Glutamatergic neuron (in vitro differentiated cells): ENCODE data around the gene MIB2. TPM values are rescaled to one million over a fixed set of nuclear protein-coding genes. Genes with fewer than 3 reads are reported as not detected.

ENCODE experiments used
- DNase-seq: peaks from one replicate; pipeline ENCODE4 v3.0.0; 2022
- H3K27ac Mint-ChIP-seq: one replicate; pipeline ENCODE4 v1.8.0; 2020; ENCODE audit warnings: mild to moderate bottlenecking, mixed read lengths, inconsistent platforms; ENCODE audit not compliant: unreplicated experiment
- H3K27me3 Mint-ChIP-seq: one replicate; pipeline ENCODE4 v1.8.0; 2020; ENCODE audit warnings: mild to moderate bottlenecking, moderate library complexity, mixed read lengths, inconsistent platforms; ENCODE audit not compliant: unreplicated experiment
- H3K36me3 Mint-ChIP-seq: one replicate; pipeline ENCODE4 v1.8.0; 2020; ENCODE audit warnings: mild to moderate bottlenecking, mixed read lengths, inconsistent platforms; ENCODE audit not compliant: unreplicated experiment
- H3K4me1 Mint-ChIP-seq: one replicate; pipeline ENCODE4 v1.8.0; 2020; ENCODE audit warnings: mild to moderate bottlenecking, low read depth, mixed read lengths, inconsistent platforms; ENCODE audit not compliant: unreplicated experiment
- H3K4me3 Mint-ChIP-seq: one replicate; pipeline ENCODE4 v1.8.0; 2020; ENCODE audit warnings: mild to moderate bottlenecking, mixed read lengths, inconsistent platforms; ENCODE audit not compliant: unreplicated experiment
- H3K9me3 Mint-ChIP-seq: one replicate; pipeline ENCODE4 v1.8.0; 2020; ENCODE audit warnings: mild to moderate bottlenecking, moderate library complexity, mixed read lengths, inconsistent platforms; ENCODE audit not compliant: unreplicated experiment
- CTCF ChIP-seq: fragments of 200-600 bp; sonication (generic); IDR thresholded peaks from one replicate; pipeline ENCODE4 v1.5.0; 2021; ENCODE audit not compliant: partially characterized antibody, unreplicated experiment
- total RNA-seq: library from RNA; stranded (reverse); fragmentation: NEBNext Ultra II Directional; extraction: Animal tissue kit (Norgen Biotek cat#: 25700); gene quantifications from one replicate; pipeline ENCODE4 v1.2.1, GENCODE V29; 2021; ENCODE audit not compliant: unreplicated experiment

MIB2 gene
- total RNA-seq, 1 donor from 2014 or later, result 77.7 TPM

DNA sequence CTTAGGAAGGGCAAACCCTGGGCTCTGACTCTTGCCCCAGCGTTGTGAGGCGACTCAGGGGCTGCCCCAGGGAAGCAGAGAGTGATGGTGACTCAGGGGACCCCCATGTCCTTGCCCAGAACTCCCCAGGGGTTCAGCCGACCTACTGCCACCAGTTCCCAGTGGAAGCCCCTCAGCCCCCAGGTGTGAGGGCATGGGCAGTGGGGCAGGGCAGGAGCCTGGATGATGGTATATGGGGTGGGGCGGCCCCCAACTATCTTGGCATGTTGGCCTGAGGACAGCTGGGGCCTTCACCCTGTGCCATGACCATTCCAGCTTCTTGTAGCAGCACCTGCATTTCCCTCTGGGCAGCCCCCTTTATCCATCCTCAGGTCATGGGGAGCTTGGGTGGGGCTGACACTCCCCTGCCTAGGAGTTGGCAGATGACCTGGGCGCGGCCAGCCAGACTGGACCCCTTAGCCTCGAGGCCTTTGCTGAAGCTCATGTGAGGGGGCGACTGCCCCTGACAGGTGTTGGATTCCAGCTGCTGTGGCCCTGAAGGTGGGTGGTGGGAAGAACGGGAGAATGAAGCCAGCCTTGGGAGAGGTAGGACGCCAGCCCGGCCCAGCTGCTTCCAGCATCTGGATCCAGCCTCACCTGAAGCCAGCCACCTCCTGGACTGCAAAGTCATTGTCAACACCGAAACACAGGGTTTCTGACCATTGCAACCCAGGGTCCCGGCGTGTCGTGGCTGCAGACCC is 13.6 kb upstream of the MIB2 start:
- Mint-ChIP-seq H3K27ac (no peak overlapping the region), H3K9me3 (no peaks in the 10 kb centered on the region), H3K4me1 (no peaks in the 10 kb centered on the region), H3K27me3 (peaks cover 6% of the 10 kb centered on the region), H3K36me3 (no peaks in the 10 kb centered on the region), H3K4me3 (no peak overlapping the region)
- DNase-seq, result no peak
- TF ChIP-seq CTCF, result no peak

GRCh38 chr1:1602304-1602967 is 12.9 kb upstream of the MIB2 start:
- Mint-ChIP-seq H3K9me3 (peaks cover 4% of the 10 kb centered on the region), H3K27ac (no peak overlapping the region), H3K36me3 (no peaks in the 10 kb centered on the region), H3K4me1 (no peaks in the 10 kb centered on the region), H3K4me3 (no peak overlapping the region), H3K27me3 (peaks cover 6% of the 10 kb centered on the region)
- TF ChIP-seq CTCF, result no peak
- no peak for DNase-seq

DNA sequence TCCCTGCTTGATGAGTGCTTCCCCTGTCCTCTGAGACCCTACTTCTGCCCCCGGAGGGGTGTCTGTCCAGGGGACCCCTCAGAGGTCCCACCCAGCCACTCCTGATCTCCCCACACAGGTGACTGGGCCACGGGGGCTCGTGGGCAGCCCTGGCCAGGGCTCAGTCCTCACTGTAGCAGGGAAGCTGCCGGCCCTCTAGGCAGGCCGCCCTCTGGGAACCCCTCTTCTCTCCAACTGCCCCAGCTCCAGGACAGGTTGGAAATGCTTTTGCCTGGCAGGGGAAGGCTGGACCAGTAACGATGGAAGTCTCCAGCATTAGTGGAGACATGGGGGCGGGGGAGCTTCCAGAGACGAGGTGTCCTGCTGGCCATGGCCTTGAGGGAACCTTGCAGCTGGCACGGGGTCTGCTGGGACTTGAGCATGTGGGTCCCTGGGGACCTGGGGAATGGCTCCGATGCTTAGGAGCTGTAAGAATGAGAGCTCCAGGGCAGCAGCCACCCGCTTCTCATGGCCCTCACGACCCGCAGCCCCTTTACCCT is 12.3 kb upstream of the MIB2 start:
- peaks cover 6% of the 10 kb centered on the region for H3K27me3 Mint-ChIP-seq
- peaks cover 4% of the 10 kb centered on the region for H3K9me3 Mint-ChIP-seq
- H3K36me3 Mint-ChIP-seq, result no peaks in the 10 kb centered on the region
- H3K4me1 Mint-ChIP-seq, result no peaks in the 10 kb centered on the region
- no peak for DNase-seq
- no peak overlapping the region for H3K27ac Mint-ChIP-seq
- H3K4me3 Mint-ChIP-seq, result no peak overlapping the region
- no peak for TF ChIP-seq CTCF

GRCh38 chr1:1603671-1604373 is 11.5 kb upstream of the MIB2 start:
- Mint-ChIP-seq H3K27me3 (peaks cover 5% of the 10 kb centered on the region), H3K27ac (no peak overlapping the region), H3K4me3 (no peak overlapping the region), H3K9me3 (peaks cover 4% of the 10 kb centered on the region), H3K36me3 (no peaks in the 10 kb centered on the region), H3K4me1 (no peaks in the 10 kb centered on the region)
- no peak for TF ChIP-seq CTCF
- DNase-seq, result no peak
